ENCODE measurements around the gene POP5. TPM values are rescaled to one million over a fixed set of nuclear protein-coding genes. Genes with fewer than 3 reads are reported as not detected.
A peak's percentile ranks its signal among the peaks of the same experiment; 100 is the strongest.

POP5 gene, protein sequence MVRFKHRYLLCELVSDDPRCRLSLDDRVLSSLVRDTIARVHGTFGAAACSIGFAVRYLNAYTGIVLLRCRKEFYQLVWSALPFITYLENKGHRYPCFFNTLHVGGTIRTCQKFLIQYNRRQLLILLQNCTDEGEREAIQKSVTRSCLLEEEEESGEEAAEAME
- total RNA-seq (10 to 100 TPM; 40.6 to 69.0 (median 63.1) TPM), total RNA-seq (15.0 to 49.4 (median 22.7) reads per million in 29 experiments)
- total RNA-seq (2013), result 67.8 TPM

DNA sequence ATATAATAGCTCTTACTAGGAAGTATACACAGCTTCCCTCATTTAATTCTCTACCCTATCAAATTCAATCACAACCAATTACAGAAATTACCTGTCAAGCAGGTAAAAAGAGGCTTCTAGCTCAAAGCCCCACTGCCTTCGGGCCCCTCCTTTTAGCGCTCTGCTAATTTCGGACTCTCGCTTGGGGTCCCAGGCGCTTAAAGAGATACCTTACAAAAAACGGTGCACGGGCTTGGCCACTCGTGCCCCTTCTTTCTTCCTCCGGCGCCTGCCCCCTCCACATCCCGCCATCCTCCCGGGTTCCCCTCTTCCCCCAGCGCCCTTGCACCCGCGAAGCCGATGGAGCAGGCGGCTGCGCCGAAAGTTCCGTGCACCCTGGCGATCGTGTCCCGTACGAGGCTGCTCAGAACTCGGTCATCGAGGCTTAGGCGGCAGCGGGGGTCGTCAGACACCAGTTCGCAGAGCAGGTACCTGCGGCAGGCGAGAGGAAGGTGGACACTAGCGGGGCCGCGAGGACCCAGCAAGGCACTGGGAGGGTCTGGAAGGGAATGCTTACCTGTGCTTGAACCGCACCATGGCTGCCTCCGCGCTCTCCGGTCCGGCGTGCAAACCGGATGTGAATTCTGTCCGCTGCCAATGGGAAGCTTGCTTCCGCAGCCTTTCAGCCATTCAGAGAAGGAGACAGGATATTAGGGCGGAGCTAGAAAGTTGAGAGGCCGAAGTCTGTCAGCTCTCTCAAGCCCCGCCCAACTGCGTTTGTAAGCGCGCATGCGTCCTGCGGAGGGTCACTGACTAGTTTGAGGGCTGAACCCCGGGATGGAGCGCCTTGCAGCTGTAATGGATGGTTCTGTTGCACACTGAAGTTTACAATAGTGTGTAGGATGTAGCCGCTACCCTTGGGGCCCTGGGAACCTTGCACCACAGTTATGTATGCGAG is at the start of gene POP5:
POP5 (minus strand) TSS at position 616 of the 937 bp plus-strand sequence; CDS start at position 576, 40 bp downstream.
- H3K27me3 ChIP-seq (replicated peaks in 1 of 2; ENCODE audit: control insufficient read depth in 2 of 2, extremely low read depth in 1 of 2, insufficient read depth in 2 of 2, low read length in 1 of 2), result peaks cover 2 to 24% of the 10 kb centered on the region in 2 experiments
- H3K36me3 Mint-ChIP-seq, result peaks cover 12% of the 10 kb centered on the region
- no peaks in the 10 kb centered on the region for H3K9me3 ChIP-seq
- DNase-seq (peak; percentile 76 to 96 (median 86)), ATAC-seq (replicated peaks in 1 of 4) (peak; percentile 92 to 95 (median 94))
- peak within 1 kb of the TSS; percentile 91 to 93 for H3K27ac Mint-ChIP-seq
- H3K4me1 ChIP-seq (ENCODE audit: control insufficient read depth in 1 of 2, extremely low read depth in 1 of 2, insufficient read depth in 2 of 2, low read length in 2 of 2), result peaks cover 4 to 32% of the 10 kb centered on the region in 2 experiments
- peak within 1 kb of the TSS; percentile 97 to 98 (median 97) for H3K4me3 Mint-ChIP-seq
- peak within 1 kb of the TSS; percentile 88 to 95 for H3K4me3 ChIP-seq (ENCODE audit: control insufficient read depth in 1 of 2, extremely low read depth in 1 of 2, low read length in 1 of 2)
- peaks cover 0 to 7% of the 10 kb centered on the region in 2 donors for H3K27me3 Mint-ChIP-seq
- under 1% methylated on average over 52 of the region's 56 CpGs for WGBS (ENCODE audit: insufficient coverage)
- H3K4me1 Mint-ChIP-seq, result peaks cover 38 to 40% (median 39%) of the 10 kb centered on the region in 3 donors
- no peaks in the 10 kb centered on the region for H3K9me3 Mint-ChIP-seq
- CTCF ChIA-PET, result interaction anchor here (0.5 to 1.9 kb wide), 23 partner anchors 10 to 999 kb away, joined by 3 to 13 read pairs (median 4); partner anchors contain the start of genes COX6A1 (in 1 of the 2), GATC (in 1 of the 2), RPLP0 (in 1 of the 2) and SIRT4 (in 1 of the 2)
- peaks cover 12 to 34% of the 10 kb centered on the region in 2 donors for H3K36me3 ChIP-seq (ENCODE audit: control insufficient read depth in 2 of 2, extremely low read depth in 1 of 2, insufficient read depth in 1 of 2, low read length in 1 of 2)
- POLR2A ChIA-PET, result interaction anchor here (0.5 to 1.6 kb wide), 10 partner anchors 10 to 229 kb away, joined by 3 to 9 read pairs (median 4); a partner anchor contains a TSS
- H3K27ac ChIP-seq (ENCODE audit: low read length), result peak within 1 kb of the TSS; percentile 57

DNA sequence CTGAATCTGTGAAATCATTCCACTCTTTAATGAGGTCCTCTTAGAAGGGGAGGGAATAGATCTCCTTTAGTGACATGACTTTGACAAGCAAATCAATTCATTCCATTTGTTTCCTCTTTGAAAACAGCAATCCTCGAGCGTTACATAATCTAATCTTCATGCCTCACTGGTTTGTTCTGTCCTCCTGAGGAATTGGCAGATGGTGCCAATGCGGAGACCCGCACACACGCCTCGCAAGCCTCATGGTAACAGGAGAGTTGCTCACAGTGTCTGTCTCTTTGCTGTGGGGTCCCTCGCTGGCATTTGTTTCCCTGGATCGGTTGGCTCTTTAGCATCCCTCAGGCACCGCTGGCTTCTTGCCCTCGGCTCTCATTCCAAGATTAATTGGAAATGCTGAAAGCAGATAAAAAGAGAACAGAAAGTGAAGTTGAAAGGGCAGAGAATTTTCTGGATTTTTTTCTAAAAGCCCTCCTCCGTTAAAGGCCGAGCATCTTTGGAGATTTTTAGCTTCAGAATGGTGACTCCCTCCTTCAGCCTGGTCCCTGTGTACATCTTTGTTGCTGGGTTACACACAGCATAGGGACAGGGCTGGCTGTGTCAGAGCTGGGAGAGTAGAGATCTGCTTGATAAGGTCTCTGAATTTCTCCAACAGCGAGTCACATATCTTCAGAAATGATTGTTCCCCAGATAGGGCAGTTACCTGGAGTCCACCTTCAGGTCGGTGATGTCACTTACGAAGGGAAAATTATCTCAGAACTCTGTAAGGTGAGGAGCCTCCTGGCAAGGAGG is 49.1 kb upstream of the POP5 start:
- ATAC-seq (replicated peaks in 1 of 4) (no peak), DNase-seq (no peak)
- peaks cover 7 to 9% of the 10 kb centered on the region in 2 donors for H3K27me3 Mint-ChIP-seq
- H3K36me3 ChIP-seq (ENCODE audit: control insufficient read depth in 2 of 2, extremely low read depth in 1 of 2, insufficient read depth in 1 of 2, low read length in 1 of 2), result no peaks in the 10 kb centered on the region
- peaks cover 0 to 3% of the 10 kb centered on the region in 2 experiments for H3K4me1 ChIP-seq (ENCODE audit: control insufficient read depth in 1 of 2, extremely low read depth in 1 of 2, insufficient read depth in 2 of 2, low read length in 2 of 2)
- peaks cover 0 to 16% of the 10 kb centered on the region in 2 experiments for H3K27me3 ChIP-seq (replicated peaks in 1 of 2; ENCODE audit: control insufficient read depth in 2 of 2, extremely low read depth in 1 of 2, insufficient read depth in 2 of 2, low read length in 1 of 2)
- CTCF ChIA-PET, result no interaction called here
- no peak overlapping the region for H3K27ac Mint-ChIP-seq
- H3K27ac ChIP-seq (ENCODE audit: low read length), result no peak overlapping the region
- 90% methylated on average over 12 of the region's 15 CpGs for WGBS (ENCODE audit: insufficient coverage)
- H3K9me3 Mint-ChIP-seq, result no peaks in the 10 kb centered on the region
- no peaks in the 10 kb centered on the region for H3K36me3 Mint-ChIP-seq
- no peaks in the 10 kb centered on the region for H3K9me3 ChIP-seq
- no peak overlapping the region for H3K4me3 ChIP-seq (ENCODE audit: control insufficient read depth in 1 of 2, extremely low read depth in 1 of 2, low read length in 1 of 2)
- no peak overlapping the region for H3K4me3 Mint-ChIP-seq
- no peaks in the 10 kb centered on the region for H3K4me1 Mint-ChIP-seq
- POLR2A ChIA-PET, result no interaction called here

DNA sequence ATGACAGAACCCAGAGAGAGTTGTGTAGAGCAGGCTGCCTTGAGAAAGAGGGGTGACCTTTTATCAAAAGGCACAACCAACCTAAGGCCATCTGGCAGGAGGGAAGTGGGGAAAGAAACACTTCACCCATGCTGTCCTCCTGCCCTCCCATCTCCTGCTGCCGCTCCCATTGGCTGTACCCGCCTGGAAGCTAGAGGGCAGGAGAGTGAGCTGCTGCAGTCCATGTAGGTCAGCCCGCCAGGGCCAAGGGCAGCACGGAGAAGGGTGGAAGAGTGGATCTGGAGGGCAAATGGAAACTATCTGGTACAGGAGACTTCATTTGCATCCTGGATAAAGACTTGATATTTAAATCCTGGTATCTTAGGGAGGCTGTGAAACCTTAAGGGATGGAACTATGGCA is 47.7 kb upstream of the POP5 start:
- no peaks in the 10 kb centered on the region for H3K9me3 Mint-ChIP-seq
- H3K27ac Mint-ChIP-seq, result no peak overlapping the region
- POLR2A ChIA-PET, result no interaction called here
- no peak overlapping the region for H3K4me3 ChIP-seq (ENCODE audit: control insufficient read depth in 1 of 2, extremely low read depth in 1 of 2, low read length in 1 of 2)
- DNase-seq, result no peak
- H3K36me3 ChIP-seq (ENCODE audit: control insufficient read depth in 2 of 2, extremely low read depth in 1 of 2, insufficient read depth in 1 of 2, low read length in 1 of 2), result no peaks in the 10 kb centered on the region
- peaks cover 0 to 12% of the 10 kb centered on the region in 2 experiments for H3K27me3 ChIP-seq (replicated peaks in 1 of 2; ENCODE audit: control insufficient read depth in 2 of 2, extremely low read depth in 1 of 2, insufficient read depth in 2 of 2, low read length in 1 of 2)
- peaks cover 0 to 3% of the 10 kb centered on the region in 2 experiments for H3K4me1 ChIP-seq (ENCODE audit: control insufficient read depth in 1 of 2, extremely low read depth in 1 of 2, insufficient read depth in 2 of 2, low read length in 2 of 2)
- no peak for ATAC-seq (replicated peaks in 1 of 4)
- WGBS (ENCODE audit: insufficient coverage), result 69% methylated on average over 3 of the region's 4 CpGs
- H3K9me3 ChIP-seq, result no peaks in the 10 kb centered on the region
- peaks cover 4 to 9% of the 10 kb centered on the region in 2 donors for H3K27me3 Mint-ChIP-seq
- no peak overlapping the region for H3K4me3 Mint-ChIP-seq
- CTCF ChIA-PET, result no interaction called here
- no peaks in the 10 kb centered on the region for H3K4me1 Mint-ChIP-seq
- no peaks in the 10 kb centered on the region for H3K36me3 Mint-ChIP-seq
- H3K27ac ChIP-seq (ENCODE audit: low read length), result no peak overlapping the region

DNA sequence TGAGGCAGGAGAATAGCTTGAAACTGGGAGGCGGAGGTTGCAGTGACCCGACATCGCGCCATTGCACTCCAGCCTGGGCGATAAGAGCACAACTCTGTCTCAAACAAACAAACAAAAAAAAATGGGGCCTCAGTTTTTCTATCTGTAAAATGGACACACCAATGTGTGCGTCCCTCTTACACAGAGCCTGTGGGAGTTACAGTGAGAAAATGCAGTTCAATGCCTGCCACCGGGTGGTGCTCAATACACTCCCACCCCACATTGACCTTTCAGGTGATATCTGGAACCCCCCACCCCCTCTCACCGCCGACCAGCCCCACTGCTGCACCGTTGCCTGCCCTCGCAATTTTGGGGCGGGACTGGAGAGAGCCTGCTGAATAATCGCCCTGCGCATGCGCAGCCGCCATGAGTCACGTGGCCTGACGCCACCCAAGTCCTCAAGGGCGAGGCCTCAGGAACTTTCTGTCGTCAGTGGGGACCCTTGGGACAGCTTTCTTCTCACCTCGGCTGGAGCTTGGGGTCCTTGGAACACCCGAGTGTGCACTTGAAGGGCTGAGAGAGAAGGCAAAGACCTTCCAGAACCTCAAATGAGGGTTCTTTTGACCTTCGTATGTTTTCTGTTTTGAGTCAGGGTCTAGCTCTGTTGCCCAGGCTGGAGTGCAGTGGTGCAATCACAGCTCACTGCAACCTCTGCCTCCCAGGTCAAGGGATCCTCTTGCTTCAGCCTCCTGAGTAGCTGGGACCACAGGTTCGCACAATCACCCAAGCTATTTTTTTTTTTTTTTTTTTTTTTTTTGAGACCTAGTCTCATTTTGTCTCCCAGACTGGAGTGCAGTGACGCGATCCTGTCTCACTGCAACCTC is 44.6 kb upstream of the POP5 start:
- Histone ChIP-seq H3K4me1 (ENCODE audit: control insufficient read depth in 1 of 2, extremely low read depth in 1 of 2, insufficient read depth in 2 of 2, low read length in 2 of 2) (peaks cover 0 to 3% of the 10 kb centered on the region in 2 experiments), H3K27ac (ENCODE audit: low read length) (no peak overlapping the region), H3K4me3 (ENCODE audit: control insufficient read depth in 1 of 2, extremely low read depth in 1 of 2, low read length in 1 of 2) (no peak overlapping the region), H3K36me3 (ENCODE audit: control insufficient read depth in 2 of 2, extremely low read depth in 1 of 2, insufficient read depth in 1 of 2, low read length in 1 of 2) (no peaks in the 10 kb centered on the region), H3K9me3 (no peaks in the 10 kb centered on the region), H3K27me3 (replicated peaks in 1 of 2; ENCODE audit: control insufficient read depth in 2 of 2, extremely low read depth in 1 of 2, insufficient read depth in 2 of 2, low read length in 1 of 2) (peaks cover 0 to 17% of the 10 kb centered on the region in 2 experiments)
- peaks cover 12 to 23% of the 10 kb centered on the region in 2 donors for H3K27me3 Mint-ChIP-seq
- 77% methylated on average over 19 of the region's 26 CpGs for WGBS (ENCODE audit: insufficient coverage)
- no peaks in the 10 kb centered on the region for H3K4me1 Mint-ChIP-seq
- no peaks in the 10 kb centered on the region for H3K9me3 Mint-ChIP-seq
- ATAC-seq (replicated peaks in 1 of 4) (peak in 1 of 4 experiments; percentile 8), DNase-seq (peak in 4 of 35 experiments; percentile 16 to 37 (median 21))
- H3K4me3 Mint-ChIP-seq, result no peak overlapping the region
- no peak overlapping the region for H3K27ac Mint-ChIP-seq
- POLR2A ChIA-PET, result interaction anchor here in 1 of 2 donors (0.6 kb wide), 1 partner anchor 21 kb away, joined by 3 read pairs; no protein-coding TSS in a partner anchor
- CTCF ChIA-PET, result interaction anchor here in 1 of 2 donors (0.6 kb wide), 1 partner anchor 65 kb away, joined by 4 read pairs; no protein-coding TSS in a partner anchor
- no peaks in the 10 kb centered on the region for H3K36me3 Mint-ChIP-seq

DNA sequence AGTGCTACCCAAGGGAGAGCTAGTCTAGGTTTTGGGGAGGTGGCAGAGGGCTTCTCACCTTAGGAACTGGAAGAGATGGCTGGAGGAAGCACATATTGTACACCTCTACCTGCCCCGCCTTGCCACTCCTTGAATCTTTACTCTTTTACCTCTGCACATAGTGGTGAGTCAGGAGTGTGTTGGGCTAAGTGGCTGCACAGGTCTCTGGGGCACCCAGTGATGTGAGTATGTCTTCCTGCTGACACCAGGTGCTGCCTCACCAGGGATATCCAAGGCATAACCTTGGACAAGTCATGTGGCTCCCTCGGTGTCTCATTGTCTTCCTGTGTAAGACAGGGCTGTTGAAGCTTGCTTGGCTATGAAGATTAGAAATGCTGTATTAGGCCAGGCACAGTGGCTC is 39.4 kb upstream of the POP5 start:
- no peak for DNase-seq
- H3K27ac ChIP-seq (ENCODE audit: low read length), result no peak overlapping the region
- peaks cover 27 to 39% of the 10 kb centered on the region in 2 donors for H3K27me3 Mint-ChIP-seq
- 93% methylated on average over 1 of the region's 2 CpGs for WGBS (ENCODE audit: insufficient coverage)
- H3K27ac Mint-ChIP-seq, result no peak overlapping the region
- no peak for ATAC-seq (replicated peaks in 1 of 4)
- H3K4me3 ChIP-seq (ENCODE audit: control insufficient read depth in 1 of 2, extremely low read depth in 1 of 2, low read length in 1 of 2), result no peak overlapping the region
- no peaks in the 10 kb centered on the region for H3K4me1 Mint-ChIP-seq
- no peaks in the 10 kb centered on the region for H3K4me1 ChIP-seq (ENCODE audit: control insufficient read depth in 1 of 2, extremely low read depth in 1 of 2, insufficient read depth in 2 of 2, low read length in 2 of 2)
- H3K4me3 Mint-ChIP-seq, result no peak overlapping the region
- peaks cover 3% of the 10 kb centered on the region for H3K36me3 Mint-ChIP-seq
- POLR2A ChIA-PET, result no interaction called here
- CTCF ChIA-PET, result no interaction called here
- H3K9me3 ChIP-seq, result no peaks in the 10 kb centered on the region
- peaks cover 2 to 27% of the 10 kb centered on the region in 2 experiments for H3K27me3 ChIP-seq (replicated peaks in 1 of 2; ENCODE audit: control insufficient read depth in 2 of 2, extremely low read depth in 1 of 2, insufficient read depth in 2 of 2, low read length in 1 of 2)
- H3K9me3 Mint-ChIP-seq, result no peaks in the 10 kb centered on the region
- no peaks in the 10 kb centered on the region for H3K36me3 ChIP-seq (ENCODE audit: control insufficient read depth in 2 of 2, extremely low read depth in 1 of 2, insufficient read depth in 1 of 2, low read length in 1 of 2)

Measured in T-cell (primary cell).